ENCODE measurements around the gene HS3ST3B1. TPM values are rescaled to one million over a fixed set of nuclear protein-coding genes. Genes with fewer than 3 reads are reported as not detected.

Gene HS3ST3B1
- total and polyA plus RNA-seq, 2 of the 4 experiments (the other 2 are of a cell fraction): 3.1 to 4.3 TPM

DNA sequence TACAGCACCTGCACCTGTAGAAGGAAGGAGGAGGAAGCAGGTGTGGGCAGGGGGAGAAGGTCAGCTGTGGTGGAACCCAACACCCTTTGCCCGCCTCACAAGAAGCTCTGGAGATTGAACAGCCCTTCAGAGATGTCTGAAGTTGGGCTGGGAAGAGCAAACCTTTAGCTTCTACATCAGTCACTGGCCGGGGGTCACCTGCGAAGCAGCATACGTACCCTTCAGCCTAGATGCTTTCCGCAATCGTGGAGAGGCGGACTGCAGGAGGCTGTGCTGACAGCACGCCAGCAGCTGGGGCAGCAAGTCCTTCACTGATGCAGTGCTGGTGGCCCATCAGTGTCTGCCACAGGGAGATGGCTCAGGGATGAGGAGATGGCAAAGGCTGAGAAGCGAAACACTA, 5.2 kb upstream of the HS3ST3B1 start:
- peaks cover 3% of the 10 kb centered on the region; the same call in 1 of the 2 replicates for H3K27me3 ChIP-seq (ENCODE audit: control insufficient read depth, insufficient read depth, low read length)
- H3K36me3 ChIP-seq (ENCODE audit: control insufficient read depth, insufficient read depth, low read length): no peaks in the 10 kb centered on the region
- no peak overlapping the region for H3K4me3 ChIP-seq (ENCODE audit: insufficient read depth, low read depth, low read length)
- no peak overlapping the region for H3K23ac ChIP-seq (ENCODE audit: low read depth, low read length)
- no peak overlapping the region for H3K27ac ChIP-seq (ENCODE audit: insufficient read depth, low read length)
- in situ Hi-C loops (cut with MboI; ENCODE audit: low sequenced_read_pairs) (no loop called here), dilution Hi-C loops (cut with HindIII; ENCODE audit: low sequenced_read_pairs, unreplicated experiment) (no loop called here), intact Hi-C loops (cut with micrococcal nuclease) (loop anchor here (5.0 kb wide), 2 partner anchors 248 to 408 kb away; no protein-coding TSS in a partner anchor)
- H4K5ac ChIP-seq (ENCODE audit: low read depth, low read length): no peak overlapping the region
- no peak overlapping the region for H2AFZ ChIP-seq (replicated peaks; ENCODE audit: low read length, poor library complexity)
- DNase-seq (no peak), ATAC-seq (ENCODE audit: low read depth) (no peak)
- H2BK15ac ChIP-seq (ENCODE audit: low read depth, low read length): no peak overlapping the region
- no TSS peak for BruUV-seq (replicated peaks)
- peaks cover 2% of the 10 kb centered on the region; the same call in 1 of the 2 replicates for H3K9me1 ChIP-seq (ENCODE audit: insufficient read depth, low read length)
- ChIA-PET POLR2A (ENCODE audit: unreplicated experiment) (no interaction called here), CTCF (no interaction called here)
- H3K14ac ChIP-seq (replicated peaks; ENCODE audit: low read depth, low read length): no peak overlapping the region
- no peak overlapping the region for H3K18ac ChIP-seq (ENCODE audit: low read depth, low read length)
- no peak overlapping the region for H2BK5ac ChIP-seq (ENCODE audit: low read depth, low read length, poor library complexity, severe bottlenecking)
- no peak overlapping the region; the same call in 1 of the 2 replicates for H2BK20ac ChIP-seq (ENCODE audit: low read depth, low read length)
- H2AK9ac ChIP-seq (replicated peaks; ENCODE audit: low read depth, low read length, poor library complexity): no peak overlapping the region
- no peak overlapping the region for H3K56ac ChIP-seq (ENCODE audit: extremely low read depth, insufficient read depth, low read length)
- TF ChIP-seq RCOR1 (IDR thresholded peaks at IDR 0.05; ENCODE audit: insufficient replicate concordance, low read length): no peak
- no peak for TF ChIP-seq BHLHE40 (IDR thresholded peaks at IDR 0.05; ENCODE audit: low read depth, low read length)
- TF ChIP-seq RAD21 (IDR thresholded peaks at IDR 0.05; ENCODE audit: low read length): no peak
- TF ChIP-seq RFX5 (IDR thresholded peaks at IDR 0.05; ENCODE audit: low read depth, low read length): no peak
- no peak for TF ChIP-seq MAFK (IDR thresholded peaks at IDR 0.05; ENCODE audit: low read depth, low read length)
- TF ChIP-seq FOS (IDR thresholded peaks at IDR 0.05; ENCODE audit: low read depth, low read length): no peak
- WGBS, 2 experiments (ENCODE audit: extremely low coverage in 2 of 2, insufficient read length in 1 of 2): 94% methylated on average over 8 of the region's 9 CpGs; no CpG with 5 or more reads in 1 of the 2 experiments
- H3K9me3 ChIP-seq (ENCODE audit: control insufficient read depth, insufficient read depth, low read length): no peaks in the 10 kb centered on the region
- H3K9ac ChIP-seq (ENCODE audit: low read depth, low read length): no peak overlapping the region
- no peak overlapping the region for H4K91ac ChIP-seq (ENCODE audit: insufficient read depth, low read depth, low read length)
- H2AK5ac ChIP-seq (ENCODE audit: low read depth, low read length): no peak overlapping the region
- H4K8ac ChIP-seq (ENCODE audit: low read depth in 2 of 2, low read length in 2 of 2): no peak overlapping the region
- no peak overlapping the region for H3K4ac ChIP-seq (ENCODE audit: low read depth, low read length)
- no peak overlapping the region for H2BK120ac ChIP-seq (ENCODE audit: low read depth, low read length)
- H3K79me1 ChIP-seq (ENCODE audit: low read depth in 1 of 2, low read length in 2 of 2): peaks cover 0 to 3% of the 10 kb centered on the region in 2 experiments; a peak in 1 of 4 replicates
- no peak overlapping the region for H3K4me2 ChIP-seq (ENCODE audit: low read depth, low read length)
- H4K20me1 ChIP-seq (ENCODE audit: insufficient read depth, low read length): no peaks in the 10 kb centered on the region
- no peaks in the 10 kb centered on the region; the same call in 1 of the 2 replicates for H3K4me1 ChIP-seq (ENCODE audit: control insufficient read depth, insufficient read depth, low read length)
